ENCODE results near the gene FAM131A.

FAM131A gene

DNA sequence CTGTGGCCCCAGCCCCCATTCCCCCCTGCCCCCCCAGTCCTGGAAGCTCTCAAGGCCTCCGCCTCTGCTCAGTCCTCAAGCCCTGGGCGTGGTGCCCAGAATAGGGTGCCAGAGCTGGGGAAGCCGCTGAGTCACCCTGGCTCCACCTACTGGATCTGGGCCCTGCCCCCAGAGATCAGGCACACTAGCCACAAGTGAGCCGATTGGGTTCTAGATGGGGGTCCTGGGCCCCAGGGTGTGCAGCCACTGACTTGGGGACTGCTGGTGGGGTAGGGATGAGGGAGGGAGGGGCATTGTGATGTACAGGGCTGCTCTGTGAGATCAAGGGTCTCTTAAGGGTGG, 17.3 kb upstream of the FAM131A start:
- H3K36me3 ChIP-seq (ENCODE audit: low read length) = peaks cover 23% of the 10 kb centered on the region
- no peak for TF ChIP-seq EZH2phosphoT487 (conservative IDR thresholded peaks at IDR 0.05; ENCODE audit: low read length)
- no peak for TF ChIP-seq CTCF (IDR thresholded peaks at IDR 0.05; ENCODE audit: insufficient read depth, low read length, poor library complexity, severe bottlenecking)
- no peak overlapping the region for H3K9ac ChIP-seq (ENCODE audit: low read length)
- no peak overlapping the region for H3K4me2 ChIP-seq (ENCODE audit: low read depth, low read length, poor library complexity, severe bottlenecking)
- H3K79me2 ChIP-seq (ENCODE audit: insufficient read depth, low read length) = peaks cover 59% of the 10 kb centered on the region
- no peaks in the 10 kb centered on the region for H3K9me2 ChIP-seq (replicated peaks; ENCODE audit: insufficient read depth, low read length)
- no peaks in the 10 kb centered on the region for H3F3A ChIP-seq (ENCODE audit: insufficient read depth)
- peaks cover 12% of the 10 kb centered on the region; the same call in 1 of the 2 replicates for H4K20me1 ChIP-seq (ENCODE audit: low read depth, low read length)
- no peak overlapping the region for H3K27ac ChIP-seq (ENCODE audit: low read depth, low read length)
- H3K4me3 ChIP-seq (ENCODE audit: insufficient read depth, low read length, poor library complexity, severe bottlenecking) = no peak overlapping the region
- no peaks in the 10 kb centered on the region for H3K9me3 ChIP-seq (ENCODE audit: insufficient read depth, low read length)
- H2AFZ ChIP-seq (ENCODE audit: low read depth, low read length, severe bottlenecking) = no peak overlapping the region
- no peaks in the 10 kb centered on the region for H3K27me3 ChIP-seq (ENCODE audit: low read length)

- Histone ChIP-seq H2AFZ (ENCODE audit: low read depth, low read length, severe bottlenecking) (no peak overlapping the region), H3K4me2 (ENCODE audit: low read depth, low read length, poor library complexity, severe bottlenecking) (no peak overlapping the region), H3K9me2 (replicated peaks; ENCODE audit: insufficient read depth, low read length) (no peaks in the 10 kb centered on the region), H3F3A (ENCODE audit: insufficient read depth) (no peaks in the 10 kb centered on the region), H3K27ac (ENCODE audit: low read depth, low read length) (no peak overlapping the region), H3K4me3 (ENCODE audit: insufficient read depth, low read length, poor library complexity, severe bottlenecking) (no peak overlapping the region), H3K79me2 (ENCODE audit: insufficient read depth, low read length) (peaks cover 43% of the 10 kb centered on the region), H3K9me3 (ENCODE audit: insufficient read depth, low read length) (no peaks in the 10 kb centered on the region), H3K36me3 (ENCODE audit: low read length) (peaks cover 35% of the 10 kb centered on the region), H4K20me1 (ENCODE audit: low read depth, low read length) (peaks cover 8% of the 10 kb centered on the region; the same call in 1 of the 2 replicates), H3K27me3 (ENCODE audit: low read length) (no peaks in the 10 kb centered on the region), H3K9ac (ENCODE audit: low read length) (no peak overlapping the region)
- TF ChIP-seq EZH2phosphoT487 (conservative IDR thresholded peaks at IDR 0.05; ENCODE audit: low read length) (no peak), CTCF (IDR thresholded peaks at IDR 0.05; ENCODE audit: insufficient read depth, low read length, poor library complexity, severe bottlenecking) (no peak)
These were observed 15.7 kb upstream of the FAM131A start for GRCh38 chr3:184321666-184322065.

- no peak overlapping the region for H3K9ac ChIP-seq (ENCODE audit: low read length)
These were observed 14.5 kb upstream of the FAM131A start for GRCh38 chr3:184322731-184323487.

More at GRCh38 chr3:184322731-184323487, 14.5 kb upstream of the FAM131A start:
- no peaks in the 10 kb centered on the region for H3K27me3 ChIP-seq (ENCODE audit: low read length)
- no peaks in the 10 kb centered on the region for H3K9me3 ChIP-seq (ENCODE audit: insufficient read depth, low read length)
- H3K36me3 ChIP-seq (ENCODE audit: low read length) = peaks cover 39% of the 10 kb centered on the region
- H2AFZ ChIP-seq (ENCODE audit: low read depth, low read length, severe bottlenecking) = no peak overlapping the region
- H3K4me3 ChIP-seq (ENCODE audit: insufficient read depth, low read length, poor library complexity, severe bottlenecking) = no peak overlapping the region
- TF ChIP-seq CTCF (IDR thresholded peaks at IDR 0.05; ENCODE audit: insufficient read depth, low read length, poor library complexity, severe bottlenecking) (no peak), EZH2phosphoT487 (conservative IDR thresholded peaks at IDR 0.05; ENCODE audit: low read length) (no peak)
- no peaks in the 10 kb centered on the region for H3F3A ChIP-seq (ENCODE audit: insufficient read depth)
- no peak overlapping the region for H3K4me2 ChIP-seq (ENCODE audit: low read depth, low read length, poor library complexity, severe bottlenecking)
- 0 out of 2 replicates have a peak, but pooled peaks cover 4% of the 10 kb centered on the region for H4K20me1 ChIP-seq (ENCODE audit: low read depth, low read length)
- peaks cover 31% of the 10 kb centered on the region for H3K79me2 ChIP-seq (ENCODE audit: insufficient read depth, low read length)
- no peaks in the 10 kb centered on the region for H3K9me2 ChIP-seq (replicated peaks; ENCODE audit: insufficient read depth, low read length)
- H3K27ac ChIP-seq (ENCODE audit: low read depth, low read length) = no peak overlapping the region

All from SU-DHL-6 (cell line).